ENCODE measurements around the gene RBM20. TPM values are rescaled to one million over a fixed set of nuclear protein-coding genes. Genes with fewer than 3 reads are reported as not detected.

Gene RBM20
- total RNA-seq, 2 donors from 2014 or later, result 51.7 to 59.9 TPM

GRCh38 chr10:110842326-110842904 is 198.3 kb downstream of the RBM20 start:
- H3K27me3 ChIP-seq, result no peaks in the 10 kb centered on the region
- peaks cover 6% of the 10 kb centered on the region for H3K36me3 ChIP-seq
- H3K4me3 ChIP-seq, result no peak overlapping the region
- H3K4me1 ChIP-seq, result peaks cover 0 to 27% of the 10 kb centered on the region in 2 donors
- H3K27ac ChIP-seq, result no peak overlapping the region
- no peak for TF ChIP-seq CTCF (IDR thresholded peaks at IDR 0.05)
- no peak for DNase-seq (ENCODE audit: low spot score)
- no peaks in the 10 kb centered on the region for H3K9me3 ChIP-seq

GRCh38 chr10:110843031-110843430 is 198.9 kb downstream of the RBM20 start:
- no peak overlapping the region for H3K4me3 ChIP-seq
- H3K27ac ChIP-seq, result no peak overlapping the region
- TF ChIP-seq CTCF (IDR thresholded peaks at IDR 0.05), result no peak
- H3K9me3 ChIP-seq, result no peaks in the 10 kb centered on the region
- no peaks in the 10 kb centered on the region for H3K27me3 ChIP-seq
- H3K4me1 ChIP-seq, result peaks cover 0 to 21% of the 10 kb centered on the region in 2 donors
- H3K36me3 ChIP-seq, result peaks cover 6% of the 10 kb centered on the region
- no peak for DNase-seq (ENCODE audit: low spot score)

GRCh38 chr10:110843796-110844616 is 199.9 kb downstream of the RBM20 start:
- DNase-seq (ENCODE audit: low spot score), result no peak
- H3K27ac ChIP-seq, result no peak overlapping the region

GRCh38 chr10:110844617-110844881 is 200.4 kb downstream of the RBM20 start:
- H3K27me3 ChIP-seq, result no peaks in the 10 kb centered on the region
- no peak for TF ChIP-seq CTCF (IDR thresholded peaks at IDR 0.05)
- DNase-seq (ENCODE audit: low spot score), result no peak
- peaks cover 0 to 10% of the 10 kb centered on the region in 2 donors for H3K4me1 ChIP-seq
- H3K9me3 ChIP-seq, result no peaks in the 10 kb centered on the region
- no peak overlapping the region for H3K4me3 ChIP-seq
- H3K36me3 ChIP-seq, result no peaks in the 10 kb centered on the region
- H3K27ac ChIP-seq, result no peak overlapping the region

More at GRCh38 chr10:110843796-110844616, 199.9 kb downstream of the RBM20 start:
- TF ChIP-seq CTCF (IDR thresholded peaks at IDR 0.05), result no peak
- Histone ChIP-seq H3K9me3 (no peaks in the 10 kb centered on the region), H3K4me3 (no peak overlapping the region), H3K27me3 (no peaks in the 10 kb centered on the region), H3K36me3 (no peaks in the 10 kb centered on the region), H3K4me1 (peaks cover 0 to 11% of the 10 kb centered on the region in 2 donors)

GRCh38 chr10:110845192-110845755 is 201.1 kb downstream of the RBM20 start:
- Histone ChIP-seq H3K36me3 (no peaks in the 10 kb centered on the region), H3K4me1 (peaks cover 0 to 9% of the 10 kb centered on the region in 2 donors), H3K27me3 (no peaks in the 10 kb centered on the region), H3K4me3 (no peak overlapping the region), H3K27ac (no peak overlapping the region), H3K9me3 (no peaks in the 10 kb centered on the region)
- DNase-seq (ENCODE audit: low spot score), result no peak
- TF ChIP-seq CTCF (IDR thresholded peaks at IDR 0.05), result no peak
